Keratinocyte (primary cell): ENCODE data around the gene PSMB10. TPM values are rescaled to one million over a fixed set of nuclear protein-coding genes. Genes with fewer than 3 reads are reported as not detected.

Experiments used
- DNase-seq: peaks from one replicate; pipeline ENCODE4 v3.0.0-alpha.2; 2011; ENCODE audit warnings: low read depth, missing footprints, low spot score
- FAIRE-seq: peaks from 2 replicates; lab custom pipeline; 2011; peaks lifted over from hg19 to GRCh38; lab: Jason Lieb, UNC
- H2AFZ ChIP-seq: 2 replicates; pipeline ENCODE4 v1.6.0; 2012; ENCODE audit warnings: low read length, control low read depth, inconsistent platforms; ENCODE audit not compliant: control insufficient read depth
- H3K27ac ChIP-seq: 2 replicates; pipeline ENCODE4 v1.5.1; 2011; ENCODE audit warnings: low read length; ENCODE audit not compliant: control insufficient read depth, insufficient read depth
- H3K27me3 ChIP-seq: 3 replicates; pipeline ENCODE4 v1.6.0; 2011; ENCODE audit warnings: low read length; ENCODE audit not compliant: control insufficient read depth, insufficient read depth; ENCODE audit errors: extremely low read depth
- H3K36me3 ChIP-seq, 2 experiments: 2 replicates in 1 of 2; 3 replicates in 1 of 2; pipeline ENCODE4 v1.5.1; 2011; ENCODE audit warnings: low read length in 2 of 2, mild to moderate bottlenecking in 1 of 2; ENCODE audit not compliant: control insufficient read depth in 2 of 2, insufficient read depth in 2 of 2; ENCODE audit errors: extremely low read depth in 1 of 2
- H3K4me1 ChIP-seq: 3 replicates; pipeline ENCODE4 v1.5.1; 2011; ENCODE audit warnings: low read length; ENCODE audit not compliant: control insufficient read depth, insufficient read depth; ENCODE audit errors: extremely low read depth
- H3K4me2 ChIP-seq: 3 replicates; pipeline ENCODE4 v1.6.0; 2011; ENCODE audit warnings: low read depth, low read length; ENCODE audit not compliant: control insufficient read depth, insufficient read depth; ENCODE audit errors: extremely low read depth
- H3K4me3 ChIP-seq, 3 experiments: fragments of 200-600 bp in 1 of 3; sonication (generic) in 1 of 3; 2 replicates in 2 of 3; 3 replicates in 1 of 3; pipeline ENCODE4 v1.5.1; 2011 to 2016; ENCODE audit warnings: low read length in 3 of 3, mild to moderate bottlenecking in 3 of 3, control low read depth in 2 of 3, inconsistent platforms in 1 of 3, low read depth in 1 of 3, mixed read lengths in 1 of 3, mixed run types in 1 of 3, moderate library complexity in 1 of 3; ENCODE audit not compliant: control insufficient read depth in 2 of 3, insufficient read depth in 2 of 3; ENCODE audit errors: extremely low read depth in 1 of 3
- H3K79me2 ChIP-seq: 2 replicates; pipeline ENCODE4 v1.6.0; 2012; ENCODE audit warnings: low read length; ENCODE audit not compliant: control insufficient read depth, insufficient read depth
- H3K9ac ChIP-seq: 3 replicates; pipeline ENCODE4 v1.6.0; 2011; ENCODE audit warnings: low read length; ENCODE audit not compliant: control insufficient read depth, insufficient read depth; ENCODE audit errors: extremely low read depth
- H3K9me1 ChIP-seq: 3 replicates; pipeline ENCODE4 v1.6.0; 2011; ENCODE audit warnings: low read length; ENCODE audit not compliant: control insufficient read depth, insufficient read depth; ENCODE audit errors: extremely low read depth
- H3K9me3 ChIP-seq: 2 replicates; pipeline ENCODE4 v1.5.1; 2012; ENCODE audit warnings: low read depth, low read length; ENCODE audit not compliant: control insufficient read depth
- H4K20me1 ChIP-seq: 3 replicates; pipeline ENCODE4 v1.6.0; 2011; ENCODE audit warnings: low read length; ENCODE audit not compliant: control insufficient read depth, insufficient read depth; ENCODE audit errors: extremely low read depth
- EZH2 ChIP-seq: IDR thresholded peaks from one replicate; pipeline ENCODE4 v1.6.1; 2012; ENCODE audit warnings: inconsistent platforms, mild to moderate bottlenecking, low read length, moderate library complexity
- dilution Hi-C: fragments of 300-500 bp; cut with MboI; formaldehyde crosslinking; loops from one replicate; pipeline ENCODE4 v1.7.0; 2020; ENCODE audit warnings: low sequenced_read_pairs; ENCODE audit not compliant: extremely low pct_ligation_motif_present
- polyA plus RNA-seq, 5 experiments: library from polyadenylated mRNA; depleted of rRNA in 3 of 5; stranded (reverse) in 3 of 5; stranded (forward) in 1 of 5; unstranded in 1 of 5; fragments of >200 nt; gene quantifications; 1 replicate in 1 of 5; 2 replicates in 3 of 5; 3 replicates in 1 of 5; pipeline versions ENCODE4 v1.2.1 to v1.2.3, GENCODE V29; 2011 to 2012; ENCODE audit warnings: missing spikeins in 2 of 5, low read depth in 1 of 5, low replicate concordance in 1 of 5
- TF ChIP-seq, protein P1 (sequence below), 3 experiments: IDR thresholded peaks in 1 of 3; conservative IDR thresholded peaks in 1 of 3; optimal IDR thresholded peaks in 1 of 3; 2 replicates in 2 of 3; 3 replicates in 1 of 3; pipeline versions ENCODE3 to v1.5.1; 2011; ENCODE audit warnings: low read length in 3 of 3, mild to moderate bottlenecking in 3 of 3, moderate library complexity in 2 of 3, control low read depth in 1 of 3, inconsistent platforms in 1 of 3; ENCODE audit not compliant: insufficient read depth in 2 of 3; ENCODE audit errors: extremely low read depth in 1 of 3

PSMB10 gene
- polyA plus RNA-seq, 1 donor (not counting 4 experiments of a cell fraction or from before 2014, with no cell fraction given) = 11.1 TPM

DNA sequence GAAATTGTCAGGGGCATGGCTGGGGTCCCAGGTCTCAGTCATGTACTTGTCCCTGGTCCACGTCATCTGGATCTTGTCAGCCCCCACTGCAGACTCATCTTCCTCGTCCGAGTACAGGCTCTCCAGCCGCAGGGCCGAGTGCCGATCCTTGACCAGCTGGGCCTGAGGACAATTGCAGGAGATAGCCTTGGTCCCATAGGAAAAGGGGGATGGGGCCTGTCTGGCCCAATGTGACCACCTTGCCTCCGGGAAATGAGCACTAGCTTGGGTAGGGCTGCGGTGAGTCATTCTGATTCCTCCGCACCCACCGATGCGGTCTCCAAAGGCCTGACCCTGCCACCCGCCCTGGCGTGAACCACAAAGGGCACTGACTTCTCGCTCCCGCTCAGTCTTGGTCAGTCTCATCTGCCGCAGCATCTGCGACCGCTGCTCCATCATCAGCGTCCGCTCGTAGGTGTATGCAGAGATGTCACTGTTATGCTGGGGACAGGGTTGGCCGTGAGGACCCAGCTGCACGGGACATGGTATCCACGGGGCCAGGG, 8.8 kb upstream of the PSMB10 start:
- Histone ChIP-seq H4K20me1 (peaks cover 5% of the 10 kb centered on the region), H3K4me3 (no peak overlapping the region), H3K27me3 (no peaks in the 10 kb centered on the region), H3K79me2 (peaks cover 3% of the 10 kb centered on the region), H3K9me3 (no peaks in the 10 kb centered on the region), H3K36me3 (peaks cover 74 to 75% of the 10 kb centered on the region in 2 experiments), H3K27ac (no peak overlapping the region), H2AFZ (no peak overlapping the region), H3K9me1 (peaks cover 5% of the 10 kb centered on the region), H3K4me2 (no peak overlapping the region), H3K9ac (no peak overlapping the region), H3K4me1 (no peaks in the 10 kb centered on the region)
- dilution Hi-C loops = no loop called here
- no peak for FAIRE-seq
- DNase-seq = no peak
- TF ChIP-seq, protein P1, sequence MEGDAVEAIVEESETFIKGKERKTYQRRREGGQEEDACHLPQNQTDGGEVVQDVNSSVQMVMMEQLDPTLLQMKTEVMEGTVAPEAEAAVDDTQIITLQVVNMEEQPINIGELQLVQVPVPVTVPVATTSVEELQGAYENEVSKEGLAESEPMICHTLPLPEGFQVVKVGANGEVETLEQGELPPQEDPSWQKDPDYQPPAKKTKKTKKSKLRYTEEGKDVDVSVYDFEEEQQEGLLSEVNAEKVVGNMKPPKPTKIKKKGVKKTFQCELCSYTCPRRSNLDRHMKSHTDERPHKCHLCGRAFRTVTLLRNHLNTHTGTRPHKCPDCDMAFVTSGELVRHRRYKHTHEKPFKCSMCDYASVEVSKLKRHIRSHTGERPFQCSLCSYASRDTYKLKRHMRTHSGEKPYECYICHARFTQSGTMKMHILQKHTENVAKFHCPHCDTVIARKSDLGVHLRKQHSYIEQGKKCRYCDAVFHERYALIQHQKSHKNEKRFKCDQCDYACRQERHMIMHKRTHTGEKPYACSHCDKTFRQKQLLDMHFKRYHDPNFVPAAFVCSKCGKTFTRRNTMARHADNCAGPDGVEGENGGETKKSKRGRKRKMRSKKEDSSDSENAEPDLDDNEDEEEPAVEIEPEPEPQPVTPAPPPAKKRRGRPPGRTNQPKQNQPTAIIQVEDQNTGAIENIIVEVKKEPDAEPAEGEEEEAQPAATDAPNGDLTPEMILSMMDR (optimal IDR thresholded peaks at IDR 0.05 in 1 of 3, IDR thresholded peaks at IDR 0.05 in 1 of 3, conservative IDR thresholded peaks at IDR 0.05 in 1 of 3; ENCODE audit: extremely low read depth in 1 of 3, insufficient read depth in 2 of 3, low read length in 3 of 3) = no peak
- no peak for TF ChIP-seq EZH2

DNA sequence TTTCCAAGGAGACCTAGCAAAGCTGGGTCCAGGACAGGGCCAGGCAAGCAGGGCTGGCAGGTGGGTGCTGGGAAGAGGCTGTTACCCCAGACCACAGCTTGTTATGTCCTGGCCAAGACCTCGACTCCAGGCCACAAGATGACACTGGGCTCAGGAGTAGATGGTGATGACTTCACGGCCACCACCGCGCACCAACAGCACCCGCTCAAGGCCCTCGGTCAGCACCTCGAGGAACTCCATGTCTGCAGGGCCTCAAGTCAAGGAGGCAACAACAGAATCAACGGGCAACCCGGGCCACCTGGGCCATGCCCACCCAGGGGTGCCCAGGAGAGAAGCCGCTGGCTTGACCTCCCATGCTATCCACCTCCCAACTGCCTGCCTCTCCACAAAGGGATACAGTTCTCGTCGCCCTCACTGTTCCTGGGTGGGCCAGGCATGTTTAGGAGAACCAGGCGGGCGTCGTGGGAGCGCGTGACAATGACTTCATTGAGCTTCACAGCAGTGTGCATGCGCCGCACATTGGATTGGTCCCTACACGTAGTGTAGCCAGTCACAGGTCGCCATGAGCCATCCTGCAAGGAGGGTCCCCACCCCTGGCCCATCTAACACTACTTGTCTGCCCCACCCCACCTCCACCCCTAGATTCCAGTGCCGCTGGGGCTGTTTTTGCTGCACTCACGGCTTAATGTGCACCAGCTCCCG, 8.2 kb upstream of the PSMB10 start:
- dilution Hi-C loops = no loop called here
- H3K4me1 ChIP-seq = no peaks in the 10 kb centered on the region
- H3K27ac ChIP-seq = no peak overlapping the region
- peaks cover 8% of the 10 kb centered on the region for H3K79me2 ChIP-seq
- H3K9me3 ChIP-seq = no peaks in the 10 kb centered on the region
- H3K4me2 ChIP-seq = no peak overlapping the region
- peaks cover 70 to 75% of the 10 kb centered on the region in 2 experiments for H3K36me3 ChIP-seq
- no peak overlapping the region for H3K9ac ChIP-seq
- FAIRE-seq (no peak), DNase-seq (no peak)
- peaks cover 3% of the 10 kb centered on the region for H4K20me1 ChIP-seq
- TF ChIP-seq, protein P1 (optimal IDR thresholded peaks at IDR 0.05 in 1 of 3, IDR thresholded peaks at IDR 0.05 in 1 of 3, conservative IDR thresholded peaks at IDR 0.05 in 1 of 3; ENCODE audit: extremely low read depth in 1 of 3, insufficient read depth in 2 of 3, low read length in 3 of 3) = no peak
- no peak for TF ChIP-seq EZH2
- no peak overlapping the region for H3K4me3 ChIP-seq
- no peaks in the 10 kb centered on the region for H3K27me3 ChIP-seq
- peaks cover 5% of the 10 kb centered on the region for H3K9me1 ChIP-seq
- no peak overlapping the region for H2AFZ ChIP-seq
